Gastrocnemius medialis (tissue), 4 donors: ENCODE data around the gene PLCB1. TPM values are rescaled to one million over a fixed set of nuclear protein-coding genes. Genes with fewer than 3 reads are reported as not detected.

Experiments used
- ATAC-seq, 2 donors: fragments of 150-250 bp; one replicate each; pipeline ENCODE4 v1.9.1; 2016
- DNase-seq, 2 donors: peaks; one replicate each; pipeline ENCODE4 v3.0.0-alpha.2; 2019
- H3K27ac ChIP-seq, 4 donors: fragments of 200-600 bp; sonication (generic); 1 replicate in 1 of 4; 2 replicates in 3 of 4; pipeline ENCODE4 v1.5.1; 2016 to 2018; ENCODE audit warnings: mild to moderate bottlenecking in 2 of 4, moderate library complexity in 1 of 4
- H3K27me3 ChIP-seq, 3 donors: fragments of 200-600 bp; sonication (generic) in 2 of 3; 1 replicate in 1 of 3; 2 replicates in 2 of 3; pipeline versions ENCODE4 v1.5.1 to v1.6.0; 2016 to 2019; ENCODE audit warnings: mild to moderate bottlenecking in 1 of 3, moderate library complexity in 1 of 3
- H3K36me3 ChIP-seq, 2 donors: fragments of 200-600 bp; sonication (generic) in 1 of 2; one replicate each; pipeline ENCODE4 v1.5.1; 2017 to 2018
- H3K4me1 ChIP-seq, 2 donors: fragments of 200-600 bp; sonication (generic) in 1 of 2; one replicate each; pipeline ENCODE4 v1.5.1; 2016 to 2017; ENCODE audit warnings: mild to moderate bottlenecking in 2 of 2
- H3K4me3 ChIP-seq, 4 donors: fragments of 200-600 bp; sonication (generic) in 3 of 4; 1 replicate in 1 of 4; 2 replicates in 3 of 4; pipeline ENCODE4 v1.5.1; 2016 to 2019; ENCODE audit warnings: mild to moderate bottlenecking in 2 of 4
- H3K9me3 ChIP-seq, 3 donors: fragments of 200-600 bp; sonication (generic) in 2 of 3; 1 replicate in 1 of 3; 2 replicates in 2 of 3; pipeline ENCODE4 v1.5.1; 2016 to 2019
- CTCF ChIP-seq, 5 experiments: fragments of 450-650 bp in 3 of 5; fragments of 200-600 bp in 2 of 5; sonication (generic) in 2 of 5; IDR thresholded peaks in 4 of 5; conservative IDR thresholded peaks in 1 of 5; 1 replicate in 4 of 5; 2 replicates in 1 of 5; pipeline ENCODE4 v1.5.1; 2016 to 2019; ENCODE audit warnings: antibody characterized with exemption in 5 of 5, mild to moderate bottlenecking in 3 of 5, moderate library complexity in 3 of 5
- POLR2A ChIP-seq, 2 donors: fragments of 450-650 bp; IDR thresholded peaks; one replicate each; pipeline ENCODE4 v1.6.1; 2017; ENCODE audit warnings: antibody characterized with exemption in 2 of 2, mild to moderate bottlenecking in 2 of 2, moderate library complexity in 2 of 2
- in situ Hi-C, 4 donors: fragments of 200-750 bp; cut with MboI; loops; one replicate each; pipeline versions ENCODE4 v1.15.0 to v1.8.0; 2017; ENCODE audit warnings: low sequenced_read_pairs in 4 of 4
- intact Hi-C: fragments of 100-400 bp; cut with DNase I; formaldehyde crosslinking; loops from one replicate; pipeline ENCODE4 v1.15.1; 2023; ENCODE audit warnings: low total_unique reads
- total RNA-seq, 4 donors: library from RNA; depleted of rRNA; stranded (reverse); fragments of >200 nt; gene quantifications; one replicate each; pipeline versions ENCODE4 v1.1.0 to v1.2.3, GENCODE V29; 2016

The PLCB1 gene
- total RNA-seq, 4 donors from 2014 or later = 4.1 to 10.0 (median 7.6) TPM

DNA sequence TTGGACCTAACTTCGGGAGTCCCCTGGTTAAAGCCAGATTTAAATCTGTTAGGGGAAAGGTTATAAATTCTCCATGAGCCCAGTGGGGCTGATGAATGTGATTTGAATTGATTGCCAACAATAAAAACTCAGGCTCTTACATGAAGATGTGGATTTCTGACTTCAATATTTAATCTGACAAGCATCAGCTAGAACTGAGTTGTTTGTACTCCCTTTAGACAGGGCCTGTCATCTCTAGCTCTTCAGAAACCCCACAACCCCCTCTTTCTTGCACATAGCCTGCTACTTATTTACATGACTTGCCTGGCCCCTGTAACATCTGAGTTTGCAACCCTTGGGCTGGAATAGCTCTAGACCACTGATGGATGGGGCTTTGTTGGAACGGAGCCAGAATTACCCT, 745.2 kb downstream of the PLCB1 start:
- Histone ChIP-seq H3K27ac (no peak overlapping the region), H3K27me3 (no peaks in the 10 kb centered on the region), H3K9me3 (no peaks in the 10 kb centered on the region), H3K4me3 (no peak overlapping the region), H3K4me1 (no peaks in the 10 kb centered on the region), H3K36me3 (no peaks in the 10 kb centered on the region)
- DNase-seq (no peak), ATAC-seq (no peak)
- intact Hi-C loops (no loop called here), in situ Hi-C loops (loop anchor here in 1 of 4 donors (25.0 kb wide), 1 partner anchor 90 kb away; no protein-coding TSS in a partner anchor)
- TF ChIP-seq POLR2A (IDR thresholded peaks at IDR 0.05) = no peak
- TF ChIP-seq CTCF (IDR thresholded peaks at IDR 0.05 in 4 of 5, conservative IDR thresholded peaks at IDR 0.05 in 1 of 5) = no peak

GRCh38 chr20:8879669-8880068, 747.6 kb downstream of the PLCB1 start:
- intact Hi-C loops = loop anchor here (1.0 kb wide), 1 partner anchor 43 kb away; no protein-coding TSS in a partner anchor
- ATAC-seq (no peak), DNase-seq (no peak)
- H3K9me3 ChIP-seq = no peaks in the 10 kb centered on the region
- no peaks in the 10 kb centered on the region for H3K27me3 ChIP-seq
- no peak overlapping the region for H3K27ac ChIP-seq
- in situ Hi-C loops = loop anchor here in 1 of 4 donors (25.0 kb wide), 1 partner anchor 92 kb away; no protein-coding TSS in a partner anchor
- no peak for TF ChIP-seq POLR2A (IDR thresholded peaks at IDR 0.05)
- no peak for TF ChIP-seq CTCF (IDR thresholded peaks at IDR 0.05 in 4 of 5, conservative IDR thresholded peaks at IDR 0.05 in 1 of 5)
- H3K4me1 ChIP-seq = no peaks in the 10 kb centered on the region
- no peak overlapping the region for H3K4me3 ChIP-seq
- no peaks in the 10 kb centered on the region for H3K36me3 ChIP-seq

- H3K27ac ChIP-seq = no peak overlapping the region
- TF ChIP-seq POLR2A (IDR thresholded peaks at IDR 0.05) (no peak), CTCF (IDR thresholded peaks at IDR 0.05 in 4 of 5, conservative IDR thresholded peaks at IDR 0.05 in 1 of 5) (no peak)
- ATAC-seq = no peak
- in situ Hi-C loops (loop anchor here in 1 of 4 donors (25.0 kb wide), 1 partner anchor 93 kb away; no protein-coding TSS in a partner anchor), intact Hi-C loops (no loop called here)
- no peak overlapping the region for H3K4me3 ChIP-seq
- DNase-seq = no peak
- no peaks in the 10 kb centered on the region for H3K9me3 ChIP-seq
- H3K27me3 ChIP-seq = no peaks in the 10 kb centered on the region
- H3K36me3 ChIP-seq = no peaks in the 10 kb centered on the region
- no peaks in the 10 kb centered on the region for H3K4me1 ChIP-seq
These were observed 748.2 kb downstream of the PLCB1 start for GRCh38 chr20:8880085-8880853.

- in situ Hi-C loops (loop anchor here in 1 of 4 donors (25.0 kb wide), 1 partner anchor 104 kb away; no protein-coding TSS in a partner anchor), intact Hi-C loops (no loop called here)
- peaks cover 0 to 5% of the 10 kb centered on the region in 2 donors for H3K36me3 ChIP-seq
- H3K4me1 ChIP-seq = no peaks in the 10 kb centered on the region
- TF ChIP-seq CTCF (IDR thresholded peaks at IDR 0.05 in 4 of 5, conservative IDR thresholded peaks at IDR 0.05 in 1 of 5) (no peak), POLR2A (IDR thresholded peaks at IDR 0.05) (no peak)
- no peak for DNase-seq
- H3K27ac ChIP-seq = no peak overlapping the region
- H3K27me3 ChIP-seq = no peaks in the 10 kb centered on the region
- H3K4me3 ChIP-seq = no peak overlapping the region
- H3K9me3 ChIP-seq = peaks cover 0 to 16% (median 0%) of the 10 kb centered on the region in 3 donors
- ATAC-seq = no peak
These were observed 759.0 kb downstream of the PLCB1 start for GRCh38 chr20:8891039-8891438.
